NCI-H2107 (cell line): ENCODE data around the gene VWF.
"Not testable (repeated sequence)": the region's sequence is repeated elsewhere in the genome, so short reads cannot be mapped to it uniquely, and the experiment has no call there.

ENCODE experiments used
- DNase-seq: peaks from one replicate; lab custom pipeline; 2025; lab: John Stamatoyannopoulos, UW

VWF gene

DNA sequence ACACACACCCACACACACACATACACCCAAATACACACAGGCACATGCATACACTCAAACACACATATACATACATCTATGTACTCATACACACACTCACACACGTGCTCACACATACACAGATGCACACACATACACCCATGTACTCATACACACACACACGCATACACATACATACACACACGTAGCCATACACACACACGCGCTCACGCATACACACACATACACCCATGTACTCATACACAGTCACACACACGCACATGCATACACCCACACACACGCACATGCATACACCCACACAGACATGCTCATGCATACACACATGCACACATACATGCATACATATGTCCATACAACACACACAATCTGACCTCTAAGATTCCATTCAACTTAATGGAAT, 91.7 kb downstream of the VWF start:
- no peak for DNase-seq

DNA sequence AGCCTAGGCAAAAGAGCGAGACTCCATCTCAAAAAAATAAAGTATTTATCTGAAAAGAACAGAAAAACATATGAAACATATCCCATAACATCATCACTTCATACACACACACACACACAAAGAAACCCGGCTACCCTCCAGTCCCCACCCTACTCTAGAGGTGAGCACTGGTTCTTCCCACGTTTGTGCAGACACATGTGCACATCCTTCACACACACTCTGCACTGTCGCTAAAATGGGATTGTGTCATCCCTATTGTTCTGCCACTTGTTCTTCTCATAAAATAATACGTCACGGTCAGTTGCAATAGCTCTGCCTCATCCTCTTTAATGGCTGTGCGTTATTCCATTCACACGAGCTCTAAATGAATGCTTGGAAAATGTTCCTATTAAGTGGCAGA, 93.5 kb downstream of the VWF start:
- DNase-seq: no peak

DNA sequence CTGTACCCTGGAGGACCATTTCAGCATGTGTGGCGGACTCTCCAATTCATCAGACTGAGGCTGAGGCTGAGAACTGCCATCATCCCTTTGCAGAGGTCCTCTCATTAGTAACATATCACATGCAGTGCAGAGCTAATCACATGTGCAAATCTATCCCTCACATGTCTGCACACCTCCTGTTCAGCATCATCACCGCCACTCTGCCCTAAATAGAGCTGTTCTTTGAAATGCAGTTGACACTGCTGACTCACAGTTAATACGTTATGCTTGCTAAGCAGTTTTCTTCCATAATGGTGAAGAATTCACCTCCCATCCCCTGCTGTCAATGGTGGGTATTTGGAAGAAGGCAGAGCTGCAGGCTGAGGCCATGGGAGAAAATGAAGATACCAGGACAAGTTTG, 94.4 kb downstream of the VWF start:
- DNase-seq: no peak

DNA sequence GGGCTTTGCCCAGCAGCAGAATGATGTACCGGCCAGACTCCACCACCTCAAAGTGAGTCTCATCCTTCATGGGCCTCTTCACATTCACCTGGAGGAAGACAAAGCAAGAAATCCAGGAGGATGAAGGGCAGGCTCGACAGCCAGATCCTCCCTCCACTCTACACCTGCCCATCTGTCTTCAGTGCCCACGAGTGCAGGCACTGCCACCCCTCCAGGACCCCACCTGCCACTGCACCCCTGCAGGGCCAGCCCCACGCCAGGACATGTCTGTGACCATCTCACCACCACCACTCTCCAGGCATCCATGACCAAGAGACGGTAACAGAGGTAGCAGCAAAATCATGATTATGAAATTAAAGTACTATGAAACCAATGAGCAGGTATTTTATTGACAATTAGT, 95.1 kb downstream of the VWF start:
- DNase-seq: no peak

DNA sequence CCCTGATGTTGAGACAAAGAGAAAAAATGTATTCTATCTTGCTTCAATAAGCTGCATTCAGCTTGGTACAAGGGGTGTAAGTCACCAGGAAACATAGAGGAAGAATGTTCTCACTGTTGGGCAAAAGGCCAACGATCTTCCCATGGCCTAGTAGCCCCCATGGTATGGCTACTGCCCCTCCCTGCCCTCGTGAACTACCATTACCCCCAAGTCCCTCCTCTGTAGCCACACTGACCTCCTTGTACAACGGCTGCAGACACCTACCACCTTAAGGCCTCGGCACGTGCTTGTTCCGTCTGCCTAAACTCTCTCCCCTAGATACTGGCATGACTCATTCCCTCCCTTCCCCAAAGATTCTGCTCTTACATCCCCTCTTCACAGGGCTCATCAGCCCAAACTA, 97.5 kb downstream of the VWF start:
- DNase-seq: no peak

DNA sequence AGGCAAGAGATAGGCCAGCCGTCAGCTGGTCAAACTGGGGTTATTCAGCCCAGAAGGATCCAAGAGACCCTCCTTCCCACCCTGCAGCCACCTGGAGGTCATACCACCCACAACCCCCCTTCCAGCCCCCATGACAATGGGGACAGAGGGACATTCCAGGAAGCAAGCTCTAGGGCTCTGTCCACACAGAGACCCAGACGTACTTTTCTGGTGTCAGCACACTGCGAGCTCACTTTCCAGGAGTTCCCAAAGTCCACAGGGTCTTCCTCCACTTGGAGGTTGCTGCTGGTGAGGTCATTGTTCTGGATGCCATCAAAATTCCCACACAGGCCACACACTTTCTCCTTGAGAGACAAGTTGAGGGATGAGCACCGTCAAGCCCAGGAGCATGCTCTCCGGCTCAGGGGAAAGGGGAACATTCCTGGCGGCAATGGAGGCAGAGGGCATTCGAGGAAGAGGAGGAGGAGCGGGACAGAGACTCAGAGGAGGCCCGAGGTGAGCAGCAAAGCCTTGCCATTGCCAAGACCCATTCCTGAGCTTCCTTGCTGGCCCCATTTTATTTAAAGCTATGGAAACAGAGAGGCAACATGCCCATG, 98.7 kb downstream of the VWF start:
- not testable (repeated sequence) for DNase-seq

DNA sequence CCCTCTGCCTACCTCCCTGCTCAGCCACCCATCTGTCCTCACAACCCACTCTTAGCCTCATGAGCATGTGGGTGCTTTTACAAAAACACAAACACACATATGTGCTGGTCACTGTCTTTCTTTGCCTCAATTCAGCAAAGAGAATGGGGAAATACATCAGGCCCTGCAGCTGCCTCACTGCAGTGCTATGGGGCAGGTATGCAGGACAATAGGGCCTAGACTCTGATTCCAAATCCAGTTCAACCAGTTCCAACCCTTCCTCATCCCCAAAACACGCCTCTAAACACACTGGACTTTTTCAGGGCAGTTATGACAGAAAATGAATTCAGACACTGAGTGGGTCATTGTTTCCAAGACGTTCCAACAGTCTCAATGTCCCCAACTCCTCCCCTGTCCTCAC, 100.4 kb downstream of the VWF start:
- DNase-seq: not testable (repeated sequence)

DNA sequence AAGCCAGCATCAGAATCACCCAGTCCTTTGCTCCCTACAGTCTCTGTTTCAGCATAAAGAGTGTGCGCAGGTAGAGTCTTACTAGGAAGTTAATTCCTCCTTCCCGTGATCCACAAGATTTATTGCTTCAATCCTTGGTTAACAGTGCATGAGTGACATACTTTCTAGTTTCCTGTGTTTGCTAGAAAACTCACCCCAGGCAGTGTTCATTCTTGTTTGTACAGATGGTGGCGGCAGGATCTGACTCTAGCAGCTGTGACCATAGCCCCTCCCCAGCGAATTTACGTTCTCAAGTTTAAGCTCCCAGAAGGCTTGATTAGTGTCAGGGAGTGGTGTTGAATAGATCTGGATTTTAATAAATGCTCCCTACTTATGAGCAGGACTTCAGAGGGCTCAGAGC, 103.5 kb downstream of the VWF start:
- DNase-seq: no peak

DNA sequence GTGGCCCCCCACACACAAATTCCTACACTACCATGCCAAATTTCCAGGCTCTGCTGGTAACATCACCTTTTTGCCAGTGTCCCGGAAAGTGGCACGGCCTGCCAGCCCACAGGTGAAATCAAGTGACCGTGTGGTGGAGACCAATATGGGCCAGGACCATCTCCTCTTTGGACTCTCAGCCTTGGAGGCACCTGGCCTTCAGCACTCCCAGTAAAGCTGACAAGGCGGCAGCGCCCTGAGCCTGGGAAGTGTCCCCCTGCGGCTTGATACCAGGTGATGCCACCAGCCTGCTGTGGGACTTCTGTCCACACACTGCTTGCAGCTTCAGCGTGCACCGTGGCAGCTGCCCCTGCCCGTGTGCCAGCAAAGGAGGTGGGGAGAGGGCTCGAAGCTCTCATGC, 104.0 kb downstream of the VWF start:
- not testable (repeated sequence) for DNase-seq

DNA sequence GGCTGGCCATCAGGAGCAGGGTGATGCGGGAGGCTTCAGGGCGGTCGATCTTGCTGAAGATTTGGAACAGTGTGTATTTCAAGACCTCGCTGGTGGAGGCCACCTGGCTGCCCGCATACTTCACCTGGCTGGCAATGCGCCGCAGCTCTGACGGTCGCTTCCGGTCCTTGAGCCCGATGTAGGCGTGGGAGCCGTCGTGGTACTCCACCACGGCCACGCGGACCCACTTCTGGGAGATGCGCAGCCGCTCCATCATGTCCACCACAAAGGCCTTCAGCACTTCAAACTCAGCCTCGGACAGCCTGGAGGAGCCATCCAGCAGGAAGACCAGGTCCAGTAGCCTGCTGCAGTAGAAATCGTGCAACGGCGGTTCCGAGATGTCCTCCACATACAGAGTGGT, 105.2 kb downstream of the VWF start:
- not testable (repeated sequence) for DNase-seq

DNA sequence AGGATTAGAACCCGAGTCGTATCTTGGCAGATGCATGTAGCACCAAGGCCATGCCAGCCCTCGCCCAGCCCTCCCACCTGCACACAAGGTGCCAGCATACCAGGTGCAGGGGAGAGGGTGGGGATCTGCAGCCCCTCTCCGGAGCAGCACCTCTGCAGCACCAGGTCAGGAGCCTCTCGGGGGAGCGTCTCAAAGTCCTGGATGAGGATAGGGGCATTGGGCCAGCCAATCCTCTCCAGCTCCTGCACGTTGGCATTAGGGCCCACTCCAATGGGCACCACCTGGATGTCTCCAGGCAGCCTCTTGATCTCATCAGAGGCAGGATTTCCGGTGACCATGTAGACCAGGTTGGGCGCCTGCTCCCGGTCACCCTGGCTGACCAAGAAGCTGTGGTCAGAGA, 106.2 kb downstream of the VWF start:
- no peak for DNase-seq

DNA sequence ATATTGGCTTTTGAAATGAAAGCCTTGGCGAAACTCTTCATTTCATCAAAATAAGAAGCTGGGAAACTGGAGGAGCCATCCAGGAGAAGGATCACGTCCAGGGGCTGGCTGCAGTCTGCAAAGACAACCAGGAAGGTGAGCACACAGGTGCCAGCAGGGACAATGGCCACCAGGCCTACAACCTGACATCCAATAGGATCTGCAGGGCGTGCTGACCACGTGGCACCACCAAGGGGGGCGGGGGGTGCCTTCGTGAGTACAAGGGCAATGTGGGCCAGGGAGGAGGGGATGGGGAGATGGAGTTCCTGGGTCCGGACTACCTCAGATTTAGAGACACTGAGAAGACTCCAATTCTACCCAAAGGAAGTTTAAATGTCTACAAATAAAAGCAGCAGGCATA, 107.7 kb downstream of the VWF start:
- DNase-seq: no peak

DNA sequence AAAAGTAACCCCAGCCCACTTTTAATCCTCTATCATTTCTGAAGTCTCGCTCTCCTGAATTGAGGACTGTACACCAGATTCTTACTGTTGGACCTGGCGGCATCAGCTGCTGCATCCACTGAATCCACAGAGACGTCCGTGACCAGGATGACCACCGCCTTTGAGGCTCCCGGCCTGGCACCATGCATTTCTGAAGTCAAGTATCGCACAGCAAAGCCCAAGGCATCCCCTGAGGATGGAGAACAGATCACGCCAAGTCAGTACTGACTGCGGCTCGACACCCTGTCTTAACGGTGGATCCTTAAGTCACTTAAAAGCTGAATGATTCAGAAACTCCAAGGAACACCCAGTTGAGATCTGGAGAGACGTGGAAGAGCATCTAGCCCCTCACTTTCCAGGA, 108.5 kb downstream of the VWF start:
- not testable (repeated sequence) for DNase-seq

DNA sequence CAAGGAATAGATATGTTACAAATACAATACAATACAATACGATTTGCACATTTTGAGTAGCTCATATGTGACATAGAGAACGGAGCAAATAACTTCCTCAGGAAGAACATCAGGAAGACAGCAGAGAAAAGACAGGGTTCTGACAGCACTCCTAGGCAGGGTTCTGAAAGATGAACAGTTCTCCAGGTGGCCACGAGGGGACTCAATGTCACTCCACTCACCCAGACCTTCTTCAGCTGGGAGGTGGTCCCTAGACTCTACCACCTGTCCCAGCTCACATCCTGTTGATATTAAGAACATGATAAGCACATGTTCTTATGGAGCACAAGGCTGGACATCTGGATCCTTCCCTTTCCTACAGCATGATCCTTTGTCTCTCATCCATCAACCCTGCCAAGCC, 109.2 kb downstream of the VWF start:
- not testable (repeated sequence) for DNase-seq

DNA sequence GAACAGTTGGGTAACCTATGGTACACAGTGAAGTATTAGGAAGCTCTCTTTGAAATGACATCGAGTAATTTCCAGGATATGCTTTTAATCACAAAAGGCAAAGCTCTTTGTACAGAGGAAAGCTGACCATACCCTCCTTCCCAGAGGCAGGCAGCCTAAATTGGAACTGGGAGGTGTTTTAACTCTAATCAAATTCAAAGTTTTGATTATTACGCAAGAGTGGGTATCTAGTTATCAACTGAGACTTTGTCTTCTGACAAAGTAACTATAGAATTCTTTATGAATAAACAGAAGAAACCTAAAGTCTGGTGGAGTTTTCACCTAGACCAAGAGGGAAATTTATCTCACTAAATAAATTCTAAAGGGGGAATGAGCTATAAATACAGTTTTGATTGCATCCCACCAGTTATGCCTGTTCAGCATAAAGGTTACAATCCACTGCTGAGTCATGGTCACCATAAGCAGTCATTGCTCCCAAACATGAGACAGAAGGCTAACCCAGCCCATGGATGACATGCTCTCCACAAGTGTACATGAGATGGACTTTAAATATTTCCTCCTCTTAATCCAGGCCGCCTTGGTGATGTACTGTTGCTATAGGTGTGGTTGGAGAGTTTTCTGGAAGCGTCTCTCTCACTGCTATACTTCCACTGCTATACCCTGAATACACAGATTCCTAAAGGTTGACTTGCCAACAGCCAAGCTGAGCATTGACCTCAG, 113.7 kb downstream of the VWF start:
- DNase-seq: not testable (repeated sequence)

DNA sequence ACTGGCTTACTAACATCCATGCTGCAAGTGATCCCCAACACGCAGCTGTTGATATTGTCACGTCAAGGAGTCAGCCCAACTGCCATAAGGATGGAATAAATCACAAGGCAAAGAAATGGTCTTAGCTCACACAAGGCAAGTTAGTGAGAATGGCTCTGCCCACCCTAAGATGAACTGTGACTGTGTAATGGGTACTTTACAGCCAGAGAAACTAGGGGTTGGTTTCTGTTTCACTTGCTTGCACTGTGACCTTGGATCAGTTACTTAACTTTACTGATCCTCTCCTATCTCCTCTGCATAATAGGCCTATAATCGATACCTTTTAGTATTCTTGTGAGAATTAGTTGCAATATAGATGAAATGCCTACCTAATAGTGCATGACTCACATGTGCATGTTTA, 127.2 kb downstream of the VWF start:
- no peak for DNase-seq

DNA sequence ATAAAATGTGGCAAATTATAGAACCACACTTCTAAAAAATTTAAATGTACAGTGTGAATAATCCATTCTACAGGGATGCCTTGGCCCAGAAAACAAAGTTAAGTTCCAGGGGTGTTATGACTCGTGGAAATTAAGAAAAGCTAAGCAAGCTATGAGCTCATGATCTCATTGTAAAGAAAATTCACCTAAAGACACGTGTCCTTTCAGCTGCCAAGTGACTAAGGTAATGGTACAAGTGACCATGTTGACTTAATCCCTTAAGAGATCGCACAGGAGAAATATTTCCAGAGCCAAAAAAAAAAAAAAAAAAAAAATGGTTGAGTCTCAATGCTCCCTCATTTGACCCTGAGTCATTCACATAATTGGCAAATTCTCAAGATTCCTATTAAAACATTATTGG, 128.0 kb downstream of the VWF start:
- DNase-seq: no peak

DNA sequence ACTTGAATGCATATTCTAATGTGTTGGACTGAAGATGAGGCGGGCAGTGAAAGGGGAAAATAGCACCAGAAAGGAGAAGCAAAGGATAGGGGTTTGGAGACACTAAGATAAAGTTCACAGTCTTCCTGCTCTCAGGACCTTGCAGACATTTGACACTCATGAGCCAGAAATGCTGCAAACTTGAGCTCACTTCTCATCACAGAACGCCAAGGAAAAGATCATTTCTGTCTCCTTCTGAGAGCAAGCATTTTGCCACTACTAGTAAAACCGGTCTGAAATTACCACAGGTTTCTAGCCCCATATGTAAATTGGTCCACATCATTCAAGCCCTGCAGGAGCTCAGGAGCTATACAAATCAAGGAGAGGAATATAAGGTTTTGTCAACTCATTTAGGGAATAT, 134.8 kb downstream of the VWF start:
- DNase-seq: no peak

DNA sequence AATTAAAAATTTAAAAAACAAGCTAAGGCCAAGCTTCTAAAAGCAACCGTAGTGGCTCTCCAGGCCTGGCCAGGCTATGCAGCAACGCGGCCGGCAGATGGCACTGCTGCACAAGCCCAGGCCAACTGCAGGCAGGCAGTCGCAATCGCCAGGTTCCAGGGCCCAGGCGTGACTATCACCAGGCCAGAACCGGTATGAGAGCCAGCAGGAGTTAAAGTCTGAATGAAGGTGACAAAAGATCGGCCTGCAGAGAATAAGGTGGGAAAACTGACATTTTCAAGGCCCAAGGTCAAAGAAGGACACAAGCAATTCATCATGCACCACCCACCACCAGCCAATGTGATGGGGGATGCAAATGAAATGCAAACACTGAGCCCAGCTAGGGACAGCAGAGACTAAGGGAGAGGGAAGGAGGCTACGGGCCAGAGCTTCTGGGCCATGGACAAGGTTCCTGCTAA, 135.8 kb downstream of the VWF start:
- DNase-seq: peak; percentile 78

DNA sequence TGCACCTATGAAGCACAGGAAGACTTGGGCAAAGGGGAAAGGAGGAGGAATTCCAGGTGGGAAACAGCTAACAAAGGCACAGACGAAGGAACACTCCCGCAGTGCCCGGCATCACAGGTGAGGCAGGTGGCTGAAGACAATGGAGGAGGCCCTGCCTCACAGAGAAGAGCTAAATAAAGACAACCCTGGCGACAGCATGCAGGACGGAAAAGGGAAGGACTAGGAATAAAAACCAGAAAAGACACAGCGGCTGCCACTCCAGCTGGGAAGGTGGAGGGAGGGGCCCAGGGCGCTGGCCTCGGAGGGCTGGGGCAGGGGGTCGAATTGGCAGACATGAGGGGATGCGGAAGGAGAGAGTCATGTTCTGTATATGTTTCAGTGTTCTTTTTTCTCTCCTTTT, 136.4 kb downstream of the VWF start:
- no peak for DNase-seq

DNA sequence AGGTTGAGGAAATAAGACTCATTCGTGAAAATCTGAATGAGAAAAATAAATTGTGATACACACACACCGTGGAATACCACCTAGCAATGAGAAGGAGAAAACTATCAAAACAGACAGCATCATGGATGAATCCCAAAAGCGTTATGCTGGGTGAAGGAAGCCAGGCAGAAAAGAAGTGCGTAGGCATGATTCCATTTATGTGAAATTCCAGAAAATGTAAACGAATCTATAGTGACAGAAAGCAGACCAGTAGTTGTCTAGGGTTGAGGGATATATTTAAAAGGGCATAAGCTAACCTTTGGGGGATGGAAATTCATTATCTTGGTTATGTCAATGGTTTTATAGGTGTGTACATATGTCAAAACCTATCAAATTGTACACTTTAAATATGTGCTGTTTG, 136.9 kb downstream of the VWF start:
- DNase-seq: no peak

DNA sequence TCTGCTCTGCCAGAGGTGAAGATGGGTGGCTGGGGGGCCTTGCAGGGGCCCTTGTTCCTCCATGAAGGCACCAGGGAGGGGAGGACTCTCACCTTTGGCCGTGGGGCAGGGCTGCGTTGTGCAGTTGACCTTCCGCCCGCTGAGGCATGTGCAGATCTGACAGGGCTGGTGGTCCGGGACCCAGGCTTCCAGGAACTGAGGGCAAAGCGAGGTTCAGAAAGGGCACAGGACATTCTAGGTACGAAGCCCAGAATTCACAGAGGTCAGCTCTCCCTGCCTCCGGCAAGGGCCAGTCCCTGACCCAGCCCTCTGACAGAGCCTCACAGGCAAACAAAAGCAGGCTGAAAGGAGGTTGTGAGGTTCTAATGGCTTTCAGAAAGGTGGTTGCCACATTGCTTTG, 139.0 kb downstream of the VWF start:
- DNase-seq: no peak

DNA sequence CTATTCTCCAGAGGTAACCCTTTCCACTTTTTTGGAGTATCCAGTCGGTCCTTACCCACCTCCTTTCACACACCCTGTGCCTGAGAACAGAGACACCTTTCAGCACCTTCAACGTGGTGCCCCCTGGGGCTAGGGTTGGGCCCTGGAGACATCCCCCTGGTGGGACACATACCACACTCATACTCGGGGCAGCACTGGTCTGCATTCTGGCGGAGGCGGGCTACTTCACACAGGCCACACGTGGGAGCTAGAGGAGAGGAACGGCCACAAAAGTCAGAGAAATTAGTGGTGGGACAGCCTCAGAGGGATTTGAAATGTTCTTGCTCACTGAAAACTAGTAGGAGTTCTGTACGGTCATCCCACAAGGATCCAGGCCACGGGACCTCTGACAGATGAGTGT, 139.6 kb downstream of the VWF start:
- no peak for DNase-seq

DNA sequence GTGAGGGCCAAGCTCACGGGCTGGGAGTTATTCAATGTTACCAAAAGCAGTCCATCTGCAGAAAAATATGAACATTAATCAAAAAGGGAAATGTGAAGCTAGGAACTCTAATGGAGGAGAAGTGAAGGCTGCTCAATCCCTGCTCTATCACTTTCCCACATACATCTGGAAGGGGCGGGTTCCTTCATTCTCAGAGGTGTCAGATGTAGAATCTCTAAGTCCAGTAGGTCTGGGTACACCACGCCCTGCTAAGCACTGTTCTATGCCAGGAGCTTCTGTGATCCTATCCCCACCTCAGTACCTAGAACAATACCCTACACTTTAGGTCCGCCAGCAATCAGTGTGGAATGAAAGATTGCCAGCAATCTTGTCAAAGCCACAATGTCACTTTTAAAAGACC, 142.4 kb downstream of the VWF start:
- DNase-seq: no peak
